ENCODE results near the gene PIM3. TPM values are rescaled to one million over a fixed set of nuclear protein-coding genes. Genes with fewer than 3 reads are reported as not detected.
"Not testable (repeated sequence)": the region's sequence is repeated elsewhere in the genome, so short reads cannot be mapped to it uniquely, and the experiment has no call there.

Gene PIM3
- total RNA-seq, 1 donor = 19.9 TPM

GRCh38 chr22:49942565-49943404 lies 17.8 kb upstream of the PIM3 start:
- no peak overlapping the region for H3K4me2 ChIP-seq (ENCODE audit: insufficient read depth, low read length)
- TF ChIP-seq, protein P1, sequence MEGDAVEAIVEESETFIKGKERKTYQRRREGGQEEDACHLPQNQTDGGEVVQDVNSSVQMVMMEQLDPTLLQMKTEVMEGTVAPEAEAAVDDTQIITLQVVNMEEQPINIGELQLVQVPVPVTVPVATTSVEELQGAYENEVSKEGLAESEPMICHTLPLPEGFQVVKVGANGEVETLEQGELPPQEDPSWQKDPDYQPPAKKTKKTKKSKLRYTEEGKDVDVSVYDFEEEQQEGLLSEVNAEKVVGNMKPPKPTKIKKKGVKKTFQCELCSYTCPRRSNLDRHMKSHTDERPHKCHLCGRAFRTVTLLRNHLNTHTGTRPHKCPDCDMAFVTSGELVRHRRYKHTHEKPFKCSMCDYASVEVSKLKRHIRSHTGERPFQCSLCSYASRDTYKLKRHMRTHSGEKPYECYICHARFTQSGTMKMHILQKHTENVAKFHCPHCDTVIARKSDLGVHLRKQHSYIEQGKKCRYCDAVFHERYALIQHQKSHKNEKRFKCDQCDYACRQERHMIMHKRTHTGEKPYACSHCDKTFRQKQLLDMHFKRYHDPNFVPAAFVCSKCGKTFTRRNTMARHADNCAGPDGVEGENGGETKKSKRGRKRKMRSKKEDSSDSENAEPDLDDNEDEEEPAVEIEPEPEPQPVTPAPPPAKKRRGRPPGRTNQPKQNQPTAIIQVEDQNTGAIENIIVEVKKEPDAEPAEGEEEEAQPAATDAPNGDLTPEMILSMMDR (IDR thresholded peaks at IDR 0.05; ENCODE audit: extremely low read depth, low read depth, low read length) = no peak
- H3K9me3 ChIP-seq (ENCODE audit: low read depth, low read length) = no peaks in the 10 kb centered on the region
- DNase-seq (ENCODE audit: insufficient read length, low spot score, missing footprints) = no peak
- H3K27ac ChIP-seq (ENCODE audit: low read depth, low read length) = no peak overlapping the region
- H3K36me3 ChIP-seq (ENCODE audit: insufficient read depth, low read length) = no peaks in the 10 kb centered on the region
- H3K4me1 ChIP-seq (ENCODE audit: insufficient read depth, low read length) = no peaks in the 10 kb centered on the region
- no peaks in the 10 kb centered on the region for H3K79me2 ChIP-seq (ENCODE audit: insufficient read depth, low read length)
- no peak overlapping the region for H3K4me3 ChIP-seq (ENCODE audit: insufficient read depth, low read length)
- H3K27me3 ChIP-seq (ENCODE audit: insufficient read depth, low read length) = no peaks in the 10 kb centered on the region
- H4K20me1 ChIP-seq (ENCODE audit: insufficient read depth, low read length) = no peaks in the 10 kb centered on the region
- no peak overlapping the region for H2AFZ ChIP-seq (ENCODE audit: low read length)

GRCh38 chr22:49943405-49943765 lies 17.2 kb upstream of the PIM3 start:
- TF ChIP-seq, protein P1 (IDR thresholded peaks at IDR 0.05; ENCODE audit: extremely low read depth, low read depth, low read length) = no peak
- Histone ChIP-seq H3K27ac (ENCODE audit: low read depth, low read length) (no peak overlapping the region), H3K9me3 (ENCODE audit: low read depth, low read length) (no peaks in the 10 kb centered on the region), H3K4me2 (ENCODE audit: insufficient read depth, low read length) (no peak overlapping the region), H3K36me3 (ENCODE audit: insufficient read depth, low read length) (no peaks in the 10 kb centered on the region), H3K27me3 (ENCODE audit: insufficient read depth, low read length) (no peaks in the 10 kb centered on the region), H4K20me1 (ENCODE audit: insufficient read depth, low read length) (no peaks in the 10 kb centered on the region), H3K4me3 (ENCODE audit: insufficient read depth, low read length) (no peak overlapping the region), H3K79me2 (ENCODE audit: insufficient read depth, low read length) (no peaks in the 10 kb centered on the region), H3K4me1 (ENCODE audit: insufficient read depth, low read length) (no peaks in the 10 kb centered on the region), H2AFZ (ENCODE audit: low read length) (no peak overlapping the region)
- no peak for DNase-seq (ENCODE audit: insufficient read length, low spot score, missing footprints)

GRCh38 chr22:49943771-49944398 lies 16.7 kb upstream of the PIM3 start:
- H3K36me3 ChIP-seq (ENCODE audit: insufficient read depth, low read length) = no peaks in the 10 kb centered on the region
- no peak overlapping the region for H3K4me3 ChIP-seq (ENCODE audit: insufficient read depth, low read length)
- DNase-seq (ENCODE audit: insufficient read length, low spot score, missing footprints) = no peak
- no peak overlapping the region for H3K4me2 ChIP-seq (ENCODE audit: insufficient read depth, low read length)
- no peaks in the 10 kb centered on the region for H3K27me3 ChIP-seq (ENCODE audit: insufficient read depth, low read length)
- TF ChIP-seq, protein P1 (IDR thresholded peaks at IDR 0.05; ENCODE audit: extremely low read depth, low read depth, low read length) = no peak
- no peaks in the 10 kb centered on the region for H3K4me1 ChIP-seq (ENCODE audit: insufficient read depth, low read length)
- H3K9me3 ChIP-seq (ENCODE audit: low read depth, low read length) = no peaks in the 10 kb centered on the region
- no peak overlapping the region for H2AFZ ChIP-seq (ENCODE audit: low read length)
- no peak overlapping the region for H3K27ac ChIP-seq (ENCODE audit: low read depth, low read length)
- no peaks in the 10 kb centered on the region for H3K79me2 ChIP-seq (ENCODE audit: insufficient read depth, low read length)
- H4K20me1 ChIP-seq (ENCODE audit: insufficient read depth, low read length) = no peaks in the 10 kb centered on the region

GRCh38 chr22:49944399-49944891 lies 16.1 kb upstream of the PIM3 start:
- H2AFZ ChIP-seq (ENCODE audit: low read length) = no peak overlapping the region
- no peaks in the 10 kb centered on the region for H3K9me3 ChIP-seq (ENCODE audit: low read depth, low read length)
- no peaks in the 10 kb centered on the region for H3K4me1 ChIP-seq (ENCODE audit: insufficient read depth, low read length)
- no peaks in the 10 kb centered on the region for H3K27me3 ChIP-seq (ENCODE audit: insufficient read depth, low read length)
- H3K27ac ChIP-seq (ENCODE audit: low read depth, low read length) = no peak overlapping the region
- H3K36me3 ChIP-seq (ENCODE audit: insufficient read depth, low read length) = no peaks in the 10 kb centered on the region
- TF ChIP-seq, protein P1 (IDR thresholded peaks at IDR 0.05; ENCODE audit: extremely low read depth, low read depth, low read length) = no peak
- H3K4me3 ChIP-seq (ENCODE audit: insufficient read depth, low read length) = no peak overlapping the region
- no peak for DNase-seq (ENCODE audit: insufficient read length, low spot score, missing footprints)
- H3K4me2 ChIP-seq (ENCODE audit: insufficient read depth, low read length) = no peak overlapping the region
- no peaks in the 10 kb centered on the region for H3K79me2 ChIP-seq (ENCODE audit: insufficient read depth, low read length)
- H4K20me1 ChIP-seq (ENCODE audit: insufficient read depth, low read length) = no peaks in the 10 kb centered on the region

GRCh38 chr22:49945042-49945794 lies 15.4 kb upstream of the PIM3 start:
- H3K4me1 ChIP-seq (ENCODE audit: insufficient read depth, low read length); H3K4me3 ChIP-seq (ENCODE audit: insufficient read depth, low read length); H3K27ac ChIP-seq (ENCODE audit: low read depth, low read length); H4K20me1 ChIP-seq (ENCODE audit: insufficient read depth, low read length); H3K79me2 ChIP-seq (ENCODE audit: insufficient read depth, low read length); H2AFZ ChIP-seq (ENCODE audit: low read length); DNase-seq (ENCODE audit: insufficient read length, low spot score, missing footprints); H3K27me3 ChIP-seq (ENCODE audit: insufficient read depth, low read length); H3K4me2 ChIP-seq (ENCODE audit: insufficient read depth, low read length); H3K9me3 ChIP-seq (ENCODE audit: low read depth, low read length); H3K36me3 ChIP-seq (ENCODE audit: insufficient read depth, low read length): not testable (repeated sequence)

Data from osteoblast (primary cell).